GM21423 (cell line): ENCODE results near the gene RBM19.
"Not testable (repeated sequence)": the region's sequence is repeated elsewhere in the genome, so short reads cannot be mapped to it uniquely, and the experiment has no call there.

ENCODE experiments used
- ATAC-seq: cut with Tn5 transposase; IDR thresholded peaks from one replicate; pipeline ENCODE4 v1.9.1; 2021; ENCODE audit warnings: mild to moderate bottlenecking, moderate library complexity; ENCODE audit not compliant: unreplicated experiment

RBM19 gene

GRCh38 chr12:113906411-113907200, 59.5 kb downstream of the RBM19 start:
- ATAC-seq = no peak

GRCh38 chr12:113905829-113906228, 60.3 kb downstream of the RBM19 start:
- no peak for ATAC-seq

GRCh38 chr12:113903381-113903863, 62.7 kb downstream of the RBM19 start:
- ATAC-seq = no peak

GRCh38 chr12:113901319-113901718, 64.8 kb downstream of the RBM19 start:
- ATAC-seq = not testable (repeated sequence)

- no peak for ATAC-seq
Measured at GRCh38 chr12:113900716-113901115, 65.4 kb downstream of the RBM19 start.

GRCh38 chr12:113899561-113900471, 66.3 kb downstream of the RBM19 start:
- no peak for ATAC-seq

- no peak for ATAC-seq
Measured at GRCh38 chr12:113899042-113899560, 67.0 kb downstream of the RBM19 start.

GRCh38 chr12:113898466-113898865, 67.7 kb downstream of the RBM19 start:
- ATAC-seq = no peak

- ATAC-seq = no peak
Measured at GRCh38 chr12:113897406-113897805, 68.7 kb downstream of the RBM19 start.

- ATAC-seq = no peak
Measured at GRCh38 chr12:113896841-113897240, 69.3 kb downstream of the RBM19 start.

- no peak for ATAC-seq
Measured at GRCh38 chr12:113896194-113896593, 69.9 kb downstream of the RBM19 start.

- no peak for ATAC-seq
Measured at GRCh38 chr12:113895176-113895575, 70.9 kb downstream of the RBM19 start.

GRCh38 chr12:113894697-113895096, 71.4 kb downstream of the RBM19 start:
- ATAC-seq = no peak

GRCh38 chr12:113893221-113893620, 72.9 kb downstream of the RBM19 start:
- no peak for ATAC-seq

GRCh38 chr12:113892556-113892955, 73.6 kb downstream of the RBM19 start:
- no peak for ATAC-seq

GRCh38 chr12:113891739-113892520, 74.2 kb downstream of the RBM19 start:
- no peak for ATAC-seq

GRCh38 chr12:113891167-113891692, 74.9 kb downstream of the RBM19 start:
- no peak for ATAC-seq

GRCh38 chr12:113889891-113890581, 76.1 kb downstream of the RBM19 start:
- no peak for ATAC-seq

- no peak for ATAC-seq
Measured at GRCh38 chr12:113889076-113889475, 77.0 kb downstream of the RBM19 start.

- no peak for ATAC-seq
Measured at GRCh38 chr12:113888435-113888834, 77.7 kb downstream of the RBM19 start.
